Fibroblast of mammary gland (primary cell): ENCODE measurements around the gene ABLIM1.
A peak's percentile ranks its signal among the peaks of the same experiment; 100 is the strongest.

Experiments
- DNase-seq: peaks from one replicate; pipeline ENCODE4 v3.0.0-alpha.2; 2010; ENCODE audit warnings: low read depth
- H3K4me3 ChIP-seq: 2 replicates; pipeline ENCODE4 v1.5.1; 2011; ENCODE audit warnings: low read depth, mild to moderate bottlenecking, low read length, moderate library complexity; ENCODE audit not compliant: control insufficient read depth
- CTCF ChIP-seq: conservative IDR thresholded peaks from 2 replicates; pipeline ENCODE4 v1.5.1; 2011; ENCODE audit warnings: low read depth, low read length, inconsistent platforms; ENCODE audit not compliant: control insufficient read depth, insufficient read depth

Gene ABLIM1

GRCh38 chr10:114624951-114625780 lies 32.9 kb downstream of the ABLIM1 start:
- no peak overlapping the region for H3K4me3 ChIP-seq
- no peak for TF ChIP-seq CTCF

GRCh38 chr10:114624422-114624821 lies 33.7 kb downstream of the ABLIM1 start:
- no peak for DNase-seq
- TF ChIP-seq CTCF, result no peak
- H3K4me3 ChIP-seq, result no peak overlapping the region

More at GRCh38 chr10:114624951-114625780, 32.9 kb downstream of the ABLIM1 start:
- DNase-seq, result peak; percentile 46

- H3K4me3 ChIP-seq, result no peak overlapping the region
- TF ChIP-seq CTCF, result no peak
- DNase-seq, result peak; percentile 77
These were observed 34.3 kb downstream of the ABLIM1 start for GRCh38 chr10:114623661-114624294.

- no peak for TF ChIP-seq CTCF
- H3K4me3 ChIP-seq, result no peak overlapping the region
- DNase-seq, result no peak
These were observed 34.9 kb downstream of the ABLIM1 start for GRCh38 chr10:114623155-114623554.

GRCh38 chr10:114618722-114619121 lies 39.4 kb downstream of the ABLIM1 start:
- no peak for DNase-seq
- no peak for TF ChIP-seq CTCF
- no peak overlapping the region for H3K4me3 ChIP-seq

- no peak overlapping the region for H3K4me3 ChIP-seq
- no peak for DNase-seq
- no peak for TF ChIP-seq CTCF
These were observed 41.6 kb downstream of the ABLIM1 start for GRCh38 chr10:114616516-114616915.

GRCh38 chr10:114616103-114616502 lies 42.0 kb downstream of the ABLIM1 start:
- TF ChIP-seq CTCF, result no peak
- no peak overlapping the region for H3K4me3 ChIP-seq
- DNase-seq, result no peak
